ENCODE data around the gene KRTAP10-5. TPM values are rescaled to one million over a fixed set of nuclear protein-coding genes. Genes with fewer than 3 reads are reported as not detected.

Gene KRTAP10-5
- total RNA-seq, 1 donor from 2014 or later: not detected

GRCh38 chr21:44609193-44609592 lies 28.8 kb upstream of the KRTAP10-5 start:
- no peak for TF ChIP-seq CTCF (conservative IDR thresholded peaks at IDR 0.05)
- no peak for DNase-seq (ENCODE audit: low read depth, low spot score)
- peaks cover 25% of the 10 kb centered on the region for H3K9me3 Mint-ChIP-seq

GRCh38 chr21:44606495-44606894 lies 26.1 kb upstream of the KRTAP10-5 start:
- Mint-ChIP-seq H3K27me3 (ENCODE audit: low read depth) (peaks cover 33% of the 10 kb centered on the region), H3K9me3 (peaks cover 25% of the 10 kb centered on the region), H3K27ac (ENCODE audit: unreplicated experiment) (no peak overlapping the region), H3K4me1 (no peaks in the 10 kb centered on the region), H3K36me3 (ENCODE audit: low read depth) (peaks cover 12% of the 10 kb centered on the region), H3K4me3 (no peak overlapping the region)
- DNase-seq (ENCODE audit: low read depth, low spot score): no peak
- TF ChIP-seq CTCF (conservative IDR thresholded peaks at IDR 0.05): no peak

More at GRCh38 chr21:44609193-44609592, 28.8 kb upstream of the KRTAP10-5 start:
- Mint-ChIP-seq H3K4me3 (no peak overlapping the region), H3K27me3 (ENCODE audit: low read depth) (peaks cover 30% of the 10 kb centered on the region), H3K27ac (ENCODE audit: unreplicated experiment) (no peak overlapping the region), H3K36me3 (ENCODE audit: low read depth) (peaks cover 12% of the 10 kb centered on the region), H3K4me1 (no peaks in the 10 kb centered on the region)

GRCh38 chr21:44603911-44604310 lies 23.5 kb upstream of the KRTAP10-5 start:
- no peak for DNase-seq (ENCODE audit: low read depth, low spot score)
- Mint-ChIP-seq H3K36me3 (ENCODE audit: low read depth) (no peaks in the 10 kb centered on the region), H3K9me3 (peaks cover 14% of the 10 kb centered on the region), H3K4me3 (no peak overlapping the region), H3K27me3 (ENCODE audit: low read depth) (peaks cover 33% of the 10 kb centered on the region), H3K27ac (ENCODE audit: unreplicated experiment) (no peak overlapping the region), H3K4me1 (no peaks in the 10 kb centered on the region)
- TF ChIP-seq CTCF (conservative IDR thresholded peaks at IDR 0.05): no peak

- H3K27me3 Mint-ChIP-seq (ENCODE audit: low read depth): peaks cover 33% of the 10 kb centered on the region
- DNase-seq (ENCODE audit: low read depth, low spot score): no peak
- TF ChIP-seq CTCF (conservative IDR thresholded peaks at IDR 0.05): no peak
- H3K4me3 Mint-ChIP-seq: no peak overlapping the region
- no peak overlapping the region for H3K27ac Mint-ChIP-seq (ENCODE audit: unreplicated experiment)
- peaks cover 6% of the 10 kb centered on the region for H3K4me1 Mint-ChIP-seq
- peaks cover 12% of the 10 kb centered on the region for H3K9me3 Mint-ChIP-seq
- no peaks in the 10 kb centered on the region for H3K36me3 Mint-ChIP-seq (ENCODE audit: low read depth)
Measured at GRCh38 chr21:44603109-44603875, 22.9 kb upstream of the KRTAP10-5 start.

- Mint-ChIP-seq H3K4me3 (no peak overlapping the region), H3K27me3 (ENCODE audit: low read depth) (peaks cover 27% of the 10 kb centered on the region), H3K4me1 (peaks cover 12% of the 10 kb centered on the region), H3K36me3 (ENCODE audit: low read depth) (no peaks in the 10 kb centered on the region), H3K9me3 (peaks cover 12% of the 10 kb centered on the region), H3K27ac (ENCODE audit: unreplicated experiment) (no peak overlapping the region)
- TF ChIP-seq CTCF (conservative IDR thresholded peaks at IDR 0.05): no peak
- DNase-seq (ENCODE audit: low read depth, low spot score): no peak
Measured at GRCh38 chr21:44602463-44602850, 22.1 kb upstream of the KRTAP10-5 start.

Measured in neural crest cell (in vitro differentiated cells).